Endothelial cell of umbilical vein (primary cell): ENCODE measurements around the gene COL20A1. TPM values are rescaled to one million over a fixed set of nuclear protein-coding genes. Genes with fewer than 3 reads are reported as not detected.

ENCODE experiments used
- BruUV-seq: library from RNA; stranded (reverse); fragments of 400-500 nt; replicated peaks from 2 replicates; lab custom pipeline; 2021; lab: Mats Ljungman, UMichigan
- CTCF ChIA-PET: fragments of 300-600, 350-600 bp; sonication (Branson Sonifier 250); formaldehyde crosslinking; loops from one replicate; lab custom pipeline; 2021; ENCODE audit warnings: antibody characterized with exemption, inconsistent platforms; lab: Charles Lee
- POLR2A ChIA-PET: fragments of 300-600, 350-600 bp; sonication (Branson Sonifier 250); formaldehyde crosslinking; loops from one replicate; lab custom pipeline; 2021; ENCODE audit warnings: antibody characterized with exemption, inconsistent platforms; lab: Charles Lee
- DNase-seq: peaks from one replicate; pipeline ENCODE4 v3.0.0-alpha.2; 2011; ENCODE audit warnings: low read depth, low spot score
- FAIRE-seq: peaks from 2 replicates; lab custom pipeline; 2011; peaks lifted over from hg19 to GRCh38; lab: Jason Lieb, UNC
- H2AFZ ChIP-seq: 2 replicates; pipeline ENCODE4 v1.6.0; 2012; ENCODE audit warnings: low read depth, low read length, control low read depth, inconsistent platforms
- H3K27ac ChIP-seq: 2 replicates; pipeline ENCODE4 v1.5.1; 2011; ENCODE audit warnings: low read depth, mild to moderate bottlenecking, control low read depth, low read length, moderate library complexity; ENCODE audit not compliant: insufficient read depth
- H3K27me3 ChIP-seq, 2 experiments: 2 replicates each; pipeline versions ENCODE4 v1.6.0 to v1.6.1; 2011; ENCODE audit warnings: low read length in 2 of 2, mixed read lengths in 1 of 2; ENCODE audit not compliant: control insufficient read depth in 2 of 2, insufficient read depth in 2 of 2
- H3K36me3 ChIP-seq, 2 experiments: 2 replicates in 1 of 2; 3 replicates in 1 of 2; pipeline ENCODE4 v1.5.1; 2011; ENCODE audit warnings: low read length in 2 of 2, mild to moderate bottlenecking in 1 of 2, moderate library complexity in 1 of 2; ENCODE audit not compliant: control insufficient read depth in 2 of 2, insufficient read depth in 2 of 2; ENCODE audit errors: extremely low read depth in 1 of 2
- H3K4me1 ChIP-seq: 3 replicates; pipeline ENCODE4 v1.5.1; 2011; ENCODE audit warnings: mild to moderate bottlenecking, low read length; ENCODE audit not compliant: control insufficient read depth, insufficient read depth; ENCODE audit errors: extremely low read depth
- H3K4me2 ChIP-seq: 2 replicates; pipeline ENCODE4 v1.6.1; 2011; ENCODE audit warnings: low read length, control low read depth, mixed read lengths; ENCODE audit not compliant: insufficient read depth
- H3K4me3 ChIP-seq, 3 experiments: fragments of 200-600 bp in 1 of 3; sonication (generic), shearing (Covaris generic) in 1 of 3; replicated peaks in 1 of 3; 2 replicates each; pipeline ENCODE4 v1.5.1; 2011 to 2016; ENCODE audit warnings: control low read depth in 3 of 3, low read length in 3 of 3, mild to moderate bottlenecking in 2 of 3, inconsistent platforms in 1 of 3, low read depth in 1 of 3, moderate library complexity in 1 of 3; ENCODE audit not compliant: insufficient read depth in 1 of 3
- H3K79me2 ChIP-seq: 2 replicates; pipeline ENCODE4 v1.6.0; 2012; ENCODE audit warnings: low read length, inconsistent platforms; ENCODE audit not compliant: control insufficient read depth, insufficient read depth
- H3K9ac ChIP-seq: replicated peaks from 2 replicates; pipeline ENCODE3; 2011; ENCODE audit warnings: low read length, control low read depth; ENCODE audit not compliant: insufficient read depth; ENCODE audit errors: extremely low read depth
- H3K9me1 ChIP-seq: replicated peaks from 3 replicates; pipeline ENCODE4 v1.6.0; 2011; ENCODE audit warnings: mild to moderate bottlenecking, low read length; ENCODE audit not compliant: control insufficient read depth, insufficient read depth; ENCODE audit errors: extremely low read depth
- H3K9me3 ChIP-seq: replicated peaks from 2 replicates; pipeline ENCODE4 v1.5.1; 2012; ENCODE audit warnings: low read length, inconsistent platforms; ENCODE audit not compliant: control insufficient read depth, insufficient read depth
- H4K20me1 ChIP-seq: replicated peaks from 2 replicates; pipeline ENCODE3; 2011; ENCODE audit warnings: mild to moderate bottlenecking, low read length; ENCODE audit not compliant: control insufficient read depth, insufficient read depth; ENCODE audit errors: extremely low read depth
- CTCF ChIP-seq, 2 donors: IDR thresholded peaks; 1 replicate in 1 of 2; 2 replicates in 1 of 2; pipeline ENCODE4 v1.5.1; 2011; ENCODE audit warnings: low read length in 2 of 2, mild to moderate bottlenecking in 2 of 2, moderate library complexity in 2 of 2, control low read depth in 1 of 2, inconsistent platforms in 1 of 2, low read depth in 1 of 2; ENCODE audit not compliant: insufficient read depth in 1 of 2; ENCODE audit errors: extremely low read depth in 1 of 2
- EZH2 ChIP-seq: IDR thresholded peaks from 2 replicates; pipeline ENCODE4 v1.6.1; 2012; ENCODE audit warnings: borderline replicate concordance, low read depth, mild to moderate bottlenecking, moderate library complexity, low read length, inconsistent platforms; ENCODE audit not compliant: severe bottlenecking
- FOS ChIP-seq: IDR thresholded peaks from 2 replicates; pipeline ENCODE4 v1.6.1; 2011; ENCODE audit warnings: mild to moderate bottlenecking, low read length, moderate library complexity, borderline replicate concordance; ENCODE audit not compliant: insufficient read depth
- GATA2 ChIP-seq: IDR thresholded peaks from 2 replicates; pipeline ENCODE4 v1.7.0; 2011; ENCODE audit warnings: low read depth, mild to moderate bottlenecking, moderate library complexity, mixed read lengths, low read length; ENCODE audit not compliant: insufficient read length, insufficient read depth
- JUN ChIP-seq: IDR thresholded peaks from 2 replicates; pipeline ENCODE4 v1.6.1; 2011; ENCODE audit warnings: borderline replicate concordance, low read depth; ENCODE audit not compliant: insufficient read length, insufficient read depth
- MAX ChIP-seq: IDR thresholded peaks from 2 replicates; pipeline ENCODE4 v1.6.1; 2011; ENCODE audit not compliant: insufficient read depth, insufficient read length
- MYC ChIP-seq: IDR thresholded peaks from one replicate; pipeline ENCODE4 v1.6.1; 2011; ENCODE audit warnings: mild to moderate bottlenecking, low read depth, low read length
- POLR2A ChIP-seq: IDR thresholded peaks from 2 replicates; pipeline ENCODE4 v1.6.1; 2012; ENCODE audit warnings: low read depth, mild to moderate bottlenecking, control low read depth, low read length
- POLR2AphosphoS5 ChIP-seq: IDR thresholded peaks from 2 replicates; pipeline ENCODE4 v1.6.1; 2012; ENCODE audit warnings: low read depth, mild to moderate bottlenecking, control low read depth, low read length, moderate library complexity; ENCODE audit not compliant: insufficient read depth
- dilution Hi-C: fragments of 300-500 bp; cut with MboI; formaldehyde crosslinking; loops from one replicate; pipeline ENCODE4 v1.15.0; 2019; ENCODE audit warnings: low sequenced_read_pairs; ENCODE audit not compliant: extremely low pct_ligation_motif_present
- intact Hi-C: fragments of 100-400 bp; cut with micrococcal nuclease; formaldehyde crosslinking; loops from one replicate; pipeline ENCODE4 v1.10.0; 2022
- polyA plus RNA-seq, 4 experiments: library from polyadenylated mRNA; depleted of rRNA in 3 of 4; stranded (reverse) in 3 of 4; unstranded in 1 of 4; fragments of >200 nt; gene quantifications; 2 replicates each; pipeline versions ENCODE4 v1.2.1 to v1.2.3, GENCODE V29; 2011 to 2012; ENCODE audit warnings: missing spikeins in 1 of 4
- total RNA-seq: library from RNA; stranded (reverse); gene quantifications from 2 replicates; pipeline ENCODE4 v1.2.3, GENCODE V29; 2021

The COL20A1 gene
- total and polyA plus RNA-seq, 2 donors (not counting 3 experiments of a cell fraction or from before 2014, with no cell fraction given) = not detected

GRCh38 chr20:63373996-63374395 is 81.0 kb downstream of the COL20A1 start:
- ChIA-PET CTCF (interaction anchor here (1.0 to 1.7 kb wide), 2 partner anchors 8 to 65 kb away, joined by 3 to 4 read pairs; no protein-coding TSS in a partner anchor), POLR2A (no interaction called here)
- DNase-seq = no peak
- no peak for FAIRE-seq
- dilution Hi-C loops (no loop called here), intact Hi-C loops (no loop called here)
- Histone ChIP-seq H3K4me3 (no peak overlapping the region), H3K4me1 (no peaks in the 10 kb centered on the region), H2AFZ (no peak overlapping the region), H3K9me1 (no peaks in the 10 kb centered on the region), H3K4me2 (no peak overlapping the region), H3K27me3 (peaks cover 0 to 3% of the 10 kb centered on the region in 2 experiments), H3K27ac (no peak overlapping the region), H4K20me1 (no peaks in the 10 kb centered on the region), H3K36me3 (no peaks in the 10 kb centered on the region), H3K79me2 (no peaks in the 10 kb centered on the region), H3K9me3 (no peaks in the 10 kb centered on the region), H3K9ac (no peak overlapping the region)
- no TSS peak for BruUV-seq
- TF ChIP-seq FOS (no peak), MAX (no peak)

- intact Hi-C loops = no loop called here
- no peak for FAIRE-seq
- no peak overlapping the region for H3K27ac ChIP-seq
- no peak overlapping the region for H3K4me2 ChIP-seq
- H4K20me1 ChIP-seq = no peaks in the 10 kb centered on the region
- POLR2A ChIA-PET = no interaction called here
- H3K36me3 ChIP-seq = no peaks in the 10 kb centered on the region
- H3K9me1 ChIP-seq = no peaks in the 10 kb centered on the region
- H3K9ac ChIP-seq = no peak overlapping the region
- no peak overlapping the region for H3K4me3 ChIP-seq
- BruUV-seq = no TSS peak
- H3K27me3 ChIP-seq = peaks cover 0 to 3% of the 10 kb centered on the region in 2 experiments
- no peak for DNase-seq
- dilution Hi-C loops = no loop called here
- no peaks in the 10 kb centered on the region for H3K4me1 ChIP-seq
- no peaks in the 10 kb centered on the region for H3K9me3 ChIP-seq
- TF ChIP-seq GATA2 (no peak), POLR2A (no peak), MYC (no peak), EZH2 (no peak), MAX (no peak), POLR2AphosphoS5 (no peak), CTCF (IDR thresholded peaks at IDR 0.05; ENCODE audit: extremely low read depth in 1 of 2, insufficient read depth in 1 of 2, low read depth in 1 of 2, low read length in 2 of 2) (no peak), FOS (no peak), JUN (no peak)
- H2AFZ ChIP-seq = no peak overlapping the region
- H3K79me2 ChIP-seq = no peaks in the 10 kb centered on the region
- CTCF ChIA-PET = interaction anchor here (1.7 kb wide), 1 partner anchor 65 kb away, joined by 4 read pairs; no protein-coding TSS in a partner anchor
These were observed 81.5 kb downstream of the COL20A1 start for GRCh38 chr20:63374504-63374903.
